ENCODE data around the gene FUT7.

FUT7 gene

GRCh38 chr9:137051145-137051724 lies 19.3 kb upstream of the FUT7 start:
- Histone ChIP-seq H2AFZ (ENCODE audit: low read depth) (no peak overlapping the region), H3K27me3 (ENCODE audit: insufficient read depth, low read depth) (peaks cover 87% of the 10 kb centered on the region), H3K79me2 (ENCODE audit: insufficient read depth, low read depth) (no peaks in the 10 kb centered on the region), H3K27ac (no peak overlapping the region), H3K36me3 (ENCODE audit: insufficient read depth) (no peaks in the 10 kb centered on the region), H4K20me1 (ENCODE audit: insufficient read depth) (no peaks in the 10 kb centered on the region), H3K4me2 (no peak overlapping the region), H3K4me1 (ENCODE audit: low read depth, poor library complexity, severe bottlenecking) (no peaks in the 10 kb centered on the region), H3K4me3 (IDR thresholded peaks at IDR 0.05; ENCODE audit: insufficient read depth, low read depth, low read length) (no peak overlapping the region), H3K9ac (no peak overlapping the region)
- TF ChIP-seq CTCF (conservative IDR thresholded peaks at IDR 0.05; ENCODE audit: low read depth, low read length) = no peak

- Histone ChIP-seq H3K27ac (no peak overlapping the region), H3K36me3 (ENCODE audit: insufficient read depth) (no peaks in the 10 kb centered on the region), H3K79me2 (ENCODE audit: insufficient read depth, low read depth) (no peaks in the 10 kb centered on the region), H4K20me1 (ENCODE audit: insufficient read depth) (no peaks in the 10 kb centered on the region), H3K4me3 (IDR thresholded peaks at IDR 0.05; ENCODE audit: insufficient read depth, low read depth, low read length) (no peak overlapping the region), H3K27me3 (ENCODE audit: insufficient read depth, low read depth) (peaks cover 85% of the 10 kb centered on the region), H3K9ac (no peak overlapping the region), H3K4me2 (no peak overlapping the region), H3K4me1 (ENCODE audit: low read depth, poor library complexity, severe bottlenecking) (no peaks in the 10 kb centered on the region), H2AFZ (ENCODE audit: low read depth) (no peak overlapping the region)
- TF ChIP-seq CTCF (conservative IDR thresholded peaks at IDR 0.05; ENCODE audit: low read depth, low read length) = no peak
These were observed 18.7 kb upstream of the FUT7 start for GRCh38 chr9:137050570-137050969.

GRCh38 chr9:137049544-137050449 lies 17.9 kb upstream of the FUT7 start:
- Histone ChIP-seq H3K4me1 (ENCODE audit: low read depth, poor library complexity, severe bottlenecking) (no peaks in the 10 kb centered on the region), H3K79me2 (ENCODE audit: insufficient read depth, low read depth) (no peaks in the 10 kb centered on the region), H3K4me2 (no peak overlapping the region), H3K27ac (no peak overlapping the region), H2AFZ (ENCODE audit: low read depth) (no peak overlapping the region), H3K4me3 (IDR thresholded peaks at IDR 0.05; ENCODE audit: insufficient read depth, low read depth, low read length) (no peak overlapping the region), H3K9ac (no peak overlapping the region), H3K36me3 (ENCODE audit: insufficient read depth) (no peaks in the 10 kb centered on the region), H4K20me1 (ENCODE audit: insufficient read depth) (no peaks in the 10 kb centered on the region), H3K27me3 (ENCODE audit: insufficient read depth, low read depth) (peaks cover 84% of the 10 kb centered on the region)
- 0 out of 2 replicates have a peak, but pooled peaks have one; percentile 17 for TF ChIP-seq CTCF (conservative IDR thresholded peaks at IDR 0.05; ENCODE audit: low read depth, low read length)

- Histone ChIP-seq H3K4me1 (ENCODE audit: low read depth, poor library complexity, severe bottlenecking) (no peaks in the 10 kb centered on the region), H2AFZ (ENCODE audit: low read depth) (no peak overlapping the region), H4K20me1 (ENCODE audit: insufficient read depth) (no peaks in the 10 kb centered on the region), H3K36me3 (ENCODE audit: insufficient read depth) (no peaks in the 10 kb centered on the region), H3K9ac (no peak overlapping the region), H3K4me3 (IDR thresholded peaks at IDR 0.05; ENCODE audit: insufficient read depth, low read depth, low read length) (no peak overlapping the region), H3K4me2 (no peak overlapping the region), H3K27ac (no peak overlapping the region), H3K27me3 (ENCODE audit: insufficient read depth, low read depth) (peaks cover 83% of the 10 kb centered on the region), H3K79me2 (ENCODE audit: insufficient read depth, low read depth) (no peaks in the 10 kb centered on the region)
- no peak for TF ChIP-seq CTCF (conservative IDR thresholded peaks at IDR 0.05; ENCODE audit: low read depth, low read length)
These were observed 17.0 kb upstream of the FUT7 start for GRCh38 chr9:137048655-137049543.

Data from KMS-11 (cell line).